Measurements from ENCODE around the gene RASGRP4.

Gene RASGRP4

GRCh38 chr19:38391911-38392464 lies 34.0 kb downstream of the RASGRP4 start:
- Histone ChIP-seq H3K4me1 (peaks cover 12% of the 10 kb centered on the region), H3K9ac (no peak overlapping the region), H3K4me2 (no peak overlapping the region), H3K36me3 (no peaks in the 10 kb centered on the region), H4K20me1 (peaks cover 39% of the 10 kb centered on the region), H3K4me3 (no peak overlapping the region), H3K9me3 (peaks cover 22% of the 10 kb centered on the region), H3K27ac (no peak overlapping the region), H3K27me3 (peaks cover 100% of the 10 kb centered on the region)
- TF ChIP-seq Cebpa-rat (IDR thresholded peaks at IDR 0.05), result no peak

DNA sequence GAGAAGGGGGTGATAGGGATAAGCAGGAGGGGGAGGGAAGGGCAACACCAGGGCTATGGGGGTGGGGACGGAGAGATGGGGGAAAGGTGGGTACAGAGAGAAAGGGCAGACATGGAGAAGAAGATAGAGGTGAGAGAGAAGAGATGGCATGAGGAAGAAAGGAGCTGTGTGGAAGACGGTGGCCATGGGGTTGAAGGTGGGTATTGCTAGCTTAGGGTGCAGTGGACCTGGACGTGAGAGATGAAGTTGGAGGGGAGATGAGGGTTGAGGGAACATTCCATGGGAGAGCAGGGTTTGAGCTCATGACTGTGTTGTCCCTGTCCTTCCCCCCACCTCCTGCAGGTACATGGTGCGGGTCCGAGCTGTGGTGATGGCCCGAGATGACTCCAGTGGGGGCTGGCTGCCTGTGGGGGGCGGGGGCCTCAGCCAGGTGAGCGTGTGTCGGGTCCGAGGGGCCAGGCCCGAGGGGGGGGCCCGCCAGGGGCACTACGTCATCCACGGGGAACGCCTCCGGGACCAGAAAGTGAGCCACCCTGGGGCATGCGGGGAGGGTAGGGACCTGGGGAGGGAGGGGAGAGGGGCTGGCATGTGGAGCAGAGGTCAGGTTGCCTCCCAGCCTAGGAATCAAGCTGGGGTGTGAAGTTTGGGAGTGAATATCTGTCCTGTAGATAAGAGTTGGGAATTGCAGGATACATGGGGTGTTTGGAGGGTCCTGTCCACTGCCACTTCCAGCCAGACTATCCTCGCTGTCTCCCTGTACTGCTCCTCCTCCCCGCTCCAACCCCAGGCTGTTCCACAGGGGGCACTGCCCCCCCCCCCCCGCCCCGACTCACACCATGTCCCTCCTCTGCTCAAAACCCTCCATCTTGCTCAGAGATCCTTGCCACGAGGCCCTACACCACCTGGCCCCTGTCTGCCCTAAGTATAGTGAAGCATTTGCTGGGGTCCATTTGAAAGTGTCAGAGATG lies 35.8 kb downstream of the RASGRP4 start:
- peaks cover 8% of the 10 kb centered on the region; the same call in 1 of the 2 replicates for H3K9me3 ChIP-seq
- H3K9ac ChIP-seq, result no peak overlapping the region
- no peak overlapping the region for H3K27ac ChIP-seq
- peaks cover 30% of the 10 kb centered on the region for H3K4me1 ChIP-seq
- H4K20me1 ChIP-seq, result peaks cover 57% of the 10 kb centered on the region
- no peak for TF ChIP-seq Cebpa-rat (IDR thresholded peaks at IDR 0.05)
- H3K36me3 ChIP-seq, result peaks cover 12% of the 10 kb centered on the region
- no peak overlapping the region for H3K4me3 ChIP-seq
- H3K27me3 ChIP-seq, result peaks cover 100% of the 10 kb centered on the region
- no peak overlapping the region for H3K4me2 ChIP-seq

GRCh38 chr19:38389101-38389925 lies 36.7 kb downstream of the RASGRP4 start:
- Histone ChIP-seq H3K4me3 (peak overlapping the region; percentile 68), H3K27ac (no peak overlapping the region)

GRCh38 chr19:38388349-38389100 lies 37.5 kb downstream of the RASGRP4 start, which contains the start of gene SPRED3:
Gene SPRED3, plus strand, starts transcription at chr19:38388697. Its CDS starts 1,606 bp downstream, at chr19:38390303.
- H3K36me3 ChIP-seq, result peaks cover 30% of the 10 kb centered on the region
- peak within 1 kb of the TSS; percentile 68 for H3K4me3 ChIP-seq
- peak within 1 kb of the TSS; percentile 91 for H3K4me2 ChIP-seq
- peak within 1 kb of the TSS; percentile 65 for H3K9ac ChIP-seq
- H3K9me3 ChIP-seq, result no peaks in the 10 kb centered on the region
- H3K27ac ChIP-seq, result no peak within 1 kb of the TSS
- no peak for TF ChIP-seq Cebpa-rat (IDR thresholded peaks at IDR 0.05)
- peaks cover 32% of the 10 kb centered on the region for H3K4me1 ChIP-seq
- peaks cover 96% of the 10 kb centered on the region for H3K27me3 ChIP-seq
- peaks cover 59% of the 10 kb centered on the region for H4K20me1 ChIP-seq

More at GRCh38 chr19:38389101-38389925, 36.7 kb downstream of the RASGRP4 start:
- TF ChIP-seq Cebpa-rat (IDR thresholded peaks at IDR 0.05), result no peak
- Histone ChIP-seq H3K36me3 (peaks cover 22% of the 10 kb centered on the region), H3K9ac (no peak overlapping the region), H4K20me1 (peaks cover 59% of the 10 kb centered on the region), H3K9me3 (no peaks in the 10 kb centered on the region), H3K4me1 (peaks cover 32% of the 10 kb centered on the region), H3K4me2 (peak overlapping the region; percentile 91), H3K27me3 (peaks cover 100% of the 10 kb centered on the region)

DNA sequence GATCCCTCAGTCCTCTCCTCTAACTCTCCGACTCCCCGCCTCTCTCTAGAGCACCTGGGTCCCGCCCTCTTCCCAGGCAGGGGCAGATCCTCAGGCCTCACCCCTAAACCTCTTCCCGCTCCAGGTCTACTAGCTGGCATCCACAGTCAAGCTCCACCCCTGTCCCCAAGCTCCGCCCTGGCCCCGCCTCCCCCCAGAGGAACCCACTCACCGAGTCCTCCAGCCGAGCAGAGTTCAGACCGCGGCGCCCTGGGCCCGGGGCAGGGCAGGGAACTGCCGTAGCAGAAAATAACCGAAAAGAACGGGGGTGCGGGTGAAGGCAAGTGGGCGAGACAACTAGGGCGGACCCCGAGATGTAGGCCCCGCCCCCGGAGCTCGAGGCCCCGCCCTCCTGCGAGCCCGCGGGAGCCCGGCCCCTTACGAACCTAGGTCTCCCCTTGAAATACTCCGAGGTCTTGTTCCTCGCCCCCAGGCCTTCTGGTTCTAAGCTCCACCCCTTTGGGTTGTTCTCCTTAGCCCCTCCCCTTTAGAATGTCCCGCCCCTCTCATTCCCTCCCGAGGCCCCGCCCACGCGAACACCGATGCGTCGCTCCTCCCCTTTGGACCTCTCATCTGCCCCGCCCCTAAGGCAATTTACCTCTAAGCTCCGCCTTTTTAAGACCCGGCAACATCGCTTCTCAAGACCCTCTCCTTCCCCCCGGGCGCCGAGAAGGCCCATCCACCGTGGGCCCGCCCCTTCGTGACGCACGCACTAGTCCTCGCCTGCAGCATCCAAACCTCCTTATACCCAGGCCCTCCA lies 38.3 kb downstream of the RASGRP4 start, which contains the start of gene GGN:
GGN (minus strand) TSS at position 485 of the 799 bp plus-strand sequence. CDS start 773 bp downstream, outside the sequence.
- Histone ChIP-seq H3K27ac (no peak within 1 kb of the TSS), H3K4me3 (peak within 1 kb of the TSS; percentile 68)
- no peak for TF ChIP-seq Cebpa-rat (IDR thresholded peaks at IDR 0.05)

GRCh38 chr19:38386971-38387549 lies 39.0 kb downstream of the RASGRP4 start:
- Histone ChIP-seq H3K4me3 (peak overlapping the region; percentile 68), H3K27ac (no peak overlapping the region), H3K4me1 (peaks cover 32% of the 10 kb centered on the region)

More for the DNA sequence above, 38.3 kb downstream of the RASGRP4 start, which contains the start of gene GGN:
- H3K27me3 ChIP-seq, result peaks cover 88% of the 10 kb centered on the region
- H4K20me1 ChIP-seq, result peaks cover 63% of the 10 kb centered on the region
- H3K9ac ChIP-seq, result peak within 1 kb of the TSS; percentile 65
- H3K4me1 ChIP-seq, result peaks cover 32% of the 10 kb centered on the region
- H3K9me3 ChIP-seq, result no peaks in the 10 kb centered on the region
- peaks cover 37% of the 10 kb centered on the region for H3K36me3 ChIP-seq
- H3K4me2 ChIP-seq, result peak within 1 kb of the TSS; percentile 91

DNA sequence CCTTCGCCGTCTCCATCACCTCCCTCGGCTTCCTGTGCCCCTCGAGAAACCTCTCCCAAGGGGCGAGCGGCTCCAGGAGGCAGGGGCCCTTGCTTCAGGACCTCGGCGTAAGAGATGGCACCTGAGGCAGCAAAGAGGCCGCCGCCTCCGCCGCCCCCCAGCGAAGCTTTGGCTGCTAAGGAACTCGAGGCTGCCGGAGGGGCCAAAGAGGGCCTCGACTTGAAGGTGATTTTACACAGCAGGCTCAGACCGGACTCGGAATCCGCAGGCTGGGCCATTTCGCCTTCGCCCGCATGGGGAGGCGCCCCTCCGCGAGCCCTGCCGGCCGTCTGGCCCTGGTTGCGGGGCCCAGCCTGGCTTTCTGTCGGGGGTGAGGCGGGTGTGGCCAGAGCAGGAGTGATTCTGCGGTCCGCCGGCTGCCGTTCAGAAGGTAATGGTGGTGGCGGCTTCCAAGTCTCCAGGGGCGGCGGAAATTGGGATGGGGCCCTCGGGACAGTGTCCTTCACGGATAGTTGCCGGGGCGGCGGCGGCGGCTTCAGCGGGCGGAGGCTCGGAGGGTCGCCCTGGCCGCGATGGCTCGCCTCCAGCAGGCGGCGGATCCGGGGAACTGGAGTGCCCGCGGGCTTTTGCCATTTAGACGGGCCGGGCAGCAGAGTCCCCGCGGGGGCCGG lies 39.6 kb downstream of the RASGRP4 start:
- H3K36me3 ChIP-seq, result peaks cover 50% of the 10 kb centered on the region
- no peak for TF ChIP-seq Cebpa-rat (IDR thresholded peaks at IDR 0.05)
- peaks cover 75% of the 10 kb centered on the region for H3K27me3 ChIP-seq
- H3K27ac ChIP-seq, result no peak overlapping the region
- H3K4me2 ChIP-seq, result peak overlapping the region; percentile 91
- peak overlapping the region; percentile 65; the same call in 1 of the 2 replicates for H3K9ac ChIP-seq
- peaks cover 32% of the 10 kb centered on the region for H3K4me1 ChIP-seq
- peaks cover 69% of the 10 kb centered on the region for H4K20me1 ChIP-seq
- H3K4me3 ChIP-seq, result peak overlapping the region; percentile 68
- H3K9me3 ChIP-seq, result no peaks in the 10 kb centered on the region

More at GRCh38 chr19:38386971-38387549, 39.0 kb downstream of the RASGRP4 start:
- H4K20me1 ChIP-seq, result peaks cover 66% of the 10 kb centered on the region
- no peaks in the 10 kb centered on the region for H3K9me3 ChIP-seq
- peak overlapping the region; percentile 91 for H3K4me2 ChIP-seq
- peaks cover 44% of the 10 kb centered on the region for H3K36me3 ChIP-seq
- H3K27me3 ChIP-seq, result peaks cover 81% of the 10 kb centered on the region
- peak overlapping the region; percentile 65 for H3K9ac ChIP-seq
- no peak for TF ChIP-seq Cebpa-rat (IDR thresholded peaks at IDR 0.05)

Measured in BLaER1 (cell line).